Astrocyte (in vitro differentiated cells and primary cell): ENCODE data around the gene RO60. TPM values are rescaled to one million over a fixed set of nuclear protein-coding genes. Genes with fewer than 3 reads are reported as not detected.

Experiments used
- DNase-seq: peaks from one replicate; pipeline ENCODE4 v3.0.0-alpha.2; 2010; ENCODE audit warnings: low read depth
- FAIRE-seq: peaks from 2 replicates; lab custom pipeline; 2011; peaks lifted over from hg19 to GRCh38; lab: Jason Lieb, UNC
- H2AFZ ChIP-seq: 2 replicates; pipeline ENCODE4 v1.6.0; 2012; ENCODE audit warnings: low read depth, low read length, inconsistent platforms
- H3K27ac ChIP-seq: 2 replicates; pipeline ENCODE4 v1.5.1; 2011; ENCODE audit warnings: low read depth, low read length, inconsistent platforms
- H3K27me3 ChIP-seq: 2 replicates; pipeline ENCODE4 v1.6.0; 2011; ENCODE audit warnings: low read length, inconsistent platforms; ENCODE audit not compliant: insufficient read depth
- H3K36me3 ChIP-seq: 2 replicates; pipeline ENCODE4 v1.5.1; 2011; ENCODE audit warnings: low read length, inconsistent platforms; ENCODE audit not compliant: insufficient read depth
- H3K4me1 ChIP-seq: 2 replicates; pipeline ENCODE4 v1.5.1; 2011; ENCODE audit warnings: low read length, inconsistent platforms; ENCODE audit not compliant: insufficient read depth
- H3K4me2 ChIP-seq: 2 replicates; pipeline ENCODE4 v1.6.0; 2012; ENCODE audit warnings: low read length, inconsistent platforms
- H3K4me3 ChIP-seq: 2 replicates; pipeline ENCODE4 v1.5.1; 2011; ENCODE audit warnings: low read depth, mild to moderate bottlenecking, low read length, inconsistent platforms; ENCODE audit not compliant: insufficient read depth
- H3K79me2 ChIP-seq: 2 replicates; pipeline ENCODE4 v1.6.0; 2012; ENCODE audit warnings: mild to moderate bottlenecking, low read length, inconsistent platforms; ENCODE audit not compliant: insufficient read depth
- H3K9ac ChIP-seq: 2 replicates; pipeline ENCODE4 v1.6.0; 2012; ENCODE audit warnings: mild to moderate bottlenecking, low read length, inconsistent platforms
- H3K9me3 ChIP-seq: 2 replicates; pipeline ENCODE4 v1.5.1; 2012; ENCODE audit warnings: low read depth, mild to moderate bottlenecking, low read length, inconsistent platforms; ENCODE audit not compliant: insufficient read depth
- H4K20me1 ChIP-seq: 2 replicates; pipeline ENCODE4 v1.6.0; 2012; ENCODE audit warnings: low read length, inconsistent platforms; ENCODE audit not compliant: insufficient read depth
- H3K27ac Mint-ChIP-seq: one replicate; pipeline ENCODE4 v1.8.0; 2021; ENCODE audit warnings: mild to moderate bottlenecking, mixed read lengths; ENCODE audit not compliant: unreplicated experiment
- H3K27me3 Mint-ChIP-seq: one replicate; pipeline ENCODE4 v1.8.0; 2021; ENCODE audit warnings: low read depth, mixed read lengths; ENCODE audit not compliant: unreplicated experiment
- H3K36me3 Mint-ChIP-seq: one replicate; pipeline ENCODE4 v1.8.0; 2021; ENCODE audit warnings: low read depth, mixed read lengths; ENCODE audit not compliant: unreplicated experiment
- H3K4me1 Mint-ChIP-seq: one replicate; pipeline ENCODE4 v1.8.0; 2021; ENCODE audit warnings: low read depth, mixed read lengths; ENCODE audit not compliant: unreplicated experiment
- H3K4me3 Mint-ChIP-seq: one replicate; pipeline ENCODE4 v1.8.0; 2021; ENCODE audit warnings: mild to moderate bottlenecking, moderate library complexity, mixed read lengths; ENCODE audit not compliant: unreplicated experiment
- H3K9me3 Mint-ChIP-seq: one replicate; pipeline ENCODE4 v1.8.0; 2021; ENCODE audit warnings: mild to moderate bottlenecking, mixed read lengths; ENCODE audit not compliant: unreplicated experiment
- CTCF ChIP-seq: IDR thresholded peaks from 2 replicates; pipeline ENCODE4 v1.5.1; 2011; ENCODE audit warnings: low read depth, mild to moderate bottlenecking, inconsistent platforms, low read length, moderate library complexity; ENCODE audit not compliant: insufficient read depth
- EZH2 ChIP-seq: IDR thresholded peaks from 2 replicates; pipeline ENCODE4 v1.6.1; 2012; ENCODE audit warnings: mild to moderate bottlenecking, low read length, inconsistent platforms; ENCODE audit not compliant: insufficient read depth
- total RNA-seq: library from RNA; stranded (reverse); gene quantifications from 2 replicates; pipeline ENCODE4 v1.2.1, GENCODE V29; 2021

Gene RO60
- total RNA-seq, 1 donor from 2014 or later: 134 TPM

GRCh38 chr1:193066606-193067005 lies 7.2 kb downstream of the RO60 start:
- Histone ChIP-seq H3K9ac (no peak overlapping the region), H3K27ac (no peak overlapping the region), H2AFZ (no peak overlapping the region), H3K27me3 (no peaks in the 10 kb centered on the region), H3K4me2 (no peak overlapping the region), H4K20me1 (peaks cover 56% of the 10 kb centered on the region), H3K79me2 (peaks cover 98% of the 10 kb centered on the region), H3K36me3 (peaks cover 4% of the 10 kb centered on the region), H3K9me3 (no peaks in the 10 kb centered on the region), H3K4me1 (peaks cover 6% of the 10 kb centered on the region), H3K4me3 (no peak overlapping the region)
- no peak for TF ChIP-seq EZH2
- no peak for TF ChIP-seq CTCF
- no peaks in the 10 kb centered on the region for H3K9me3 Mint-ChIP-seq
- no peak for DNase-seq
- no peak overlapping the region for H3K4me3 Mint-ChIP-seq
- FAIRE-seq: no peak
- peaks cover 15% of the 10 kb centered on the region for H3K4me1 Mint-ChIP-seq
- H3K27ac Mint-ChIP-seq: no peak overlapping the region
- H3K27me3 Mint-ChIP-seq: no peaks in the 10 kb centered on the region
- peaks cover 2% of the 10 kb centered on the region for H3K36me3 Mint-ChIP-seq

DNA sequence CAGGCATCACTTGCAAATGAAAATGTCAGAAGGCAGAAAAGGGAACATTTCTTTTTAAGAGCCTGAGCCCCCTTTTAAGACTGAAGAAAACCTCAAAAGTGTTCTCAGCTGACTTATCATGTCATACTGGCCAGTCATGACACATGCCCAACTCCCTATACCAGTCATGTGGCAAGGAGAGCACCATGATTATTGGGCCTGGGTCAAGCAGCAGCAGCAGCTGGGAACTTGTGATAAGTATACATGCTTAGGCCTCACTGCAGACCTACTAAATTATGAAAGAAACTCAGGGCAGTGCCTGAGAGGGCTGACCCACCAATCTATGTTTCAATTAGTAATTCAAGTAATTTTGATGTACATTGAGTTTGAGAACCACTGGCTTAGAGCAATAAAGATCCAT lies 8.6 kb downstream of the RO60 start:
- Histone ChIP-seq H2AFZ (no peak overlapping the region), H3K9ac (no peak overlapping the region), H3K79me2 (peaks cover 97% of the 10 kb centered on the region), H3K27me3 (no peaks in the 10 kb centered on the region), H3K36me3 (peaks cover 4% of the 10 kb centered on the region), H4K20me1 (peaks cover 54% of the 10 kb centered on the region), H3K4me2 (no peak overlapping the region), H3K4me3 (no peak overlapping the region), H3K9me3 (no peaks in the 10 kb centered on the region), H3K27ac (no peak overlapping the region), H3K4me1 (peaks cover 6% of the 10 kb centered on the region)
- no peaks in the 10 kb centered on the region for H3K27me3 Mint-ChIP-seq
- H3K4me3 Mint-ChIP-seq: no peak overlapping the region
- H3K27ac Mint-ChIP-seq: no peak overlapping the region
- DNase-seq (no peak), FAIRE-seq (no peak)
- TF ChIP-seq EZH2: no peak
- TF ChIP-seq CTCF: no peak
- peaks cover 15% of the 10 kb centered on the region for H3K4me1 Mint-ChIP-seq
- H3K36me3 Mint-ChIP-seq: peaks cover 2% of the 10 kb centered on the region
- H3K9me3 Mint-ChIP-seq: no peaks in the 10 kb centered on the region

- Histone ChIP-seq H3K27me3 (no peaks in the 10 kb centered on the region), H4K20me1 (peaks cover 42% of the 10 kb centered on the region), H3K27ac (no peak overlapping the region), H3K4me2 (no peak overlapping the region), H2AFZ (no peak overlapping the region), H3K9me3 (no peaks in the 10 kb centered on the region), H3K79me2 (peaks cover 86% of the 10 kb centered on the region), H3K4me3 (no peak overlapping the region), H3K9ac (no peak overlapping the region), H3K4me1 (peaks cover 6% of the 10 kb centered on the region), H3K36me3 (peaks cover 4% of the 10 kb centered on the region)
- no peak overlapping the region for H3K4me3 Mint-ChIP-seq
- DNase-seq (no peak), FAIRE-seq (no peak)
- H3K27me3 Mint-ChIP-seq: no peaks in the 10 kb centered on the region
- no peak overlapping the region for H3K27ac Mint-ChIP-seq
- peaks cover 10% of the 10 kb centered on the region for H3K4me1 Mint-ChIP-seq
- peaks cover 2% of the 10 kb centered on the region for H3K36me3 Mint-ChIP-seq
- peak; percentile 46 for TF ChIP-seq CTCF
- TF ChIP-seq EZH2: no peak
- no peaks in the 10 kb centered on the region for H3K9me3 Mint-ChIP-seq
Measured at GRCh38 chr1:193069748-193070385, 10.5 kb downstream of the RO60 start.
